T47D (cell line): ENCODE data around the gene GRAMD2A.

Source experiments
- DNase-seq, 2 experiments: peaks; one replicate each; pipeline versions ENCODE4 v3.0.0 to v3.0.0-alpha.2; 2011 to 2012; ENCODE audit warnings: low read depth in 1 of 2, low spot score in 1 of 2
- JUND ChIP-seq: IDR thresholded peaks from 2 replicates; pipeline ENCODE4 v1.6.1; 2012; ENCODE audit warnings: low read depth
- in situ Hi-C: cut with HindIII; loops from 2 replicates; pipeline ENCODE4 v1.10.0; 2016; ENCODE audit warnings: low sequenced_read_pairs, low pct_unique_long_range_greater_than_20kb

Gene GRAMD2A

GRCh38 chr15:72167445-72167844 is 30.1 kb downstream of the GRAMD2A start:
- no peak for DNase-seq
- in situ Hi-C loops = no loop called here
- no peak for TF ChIP-seq JUND

DNA sequence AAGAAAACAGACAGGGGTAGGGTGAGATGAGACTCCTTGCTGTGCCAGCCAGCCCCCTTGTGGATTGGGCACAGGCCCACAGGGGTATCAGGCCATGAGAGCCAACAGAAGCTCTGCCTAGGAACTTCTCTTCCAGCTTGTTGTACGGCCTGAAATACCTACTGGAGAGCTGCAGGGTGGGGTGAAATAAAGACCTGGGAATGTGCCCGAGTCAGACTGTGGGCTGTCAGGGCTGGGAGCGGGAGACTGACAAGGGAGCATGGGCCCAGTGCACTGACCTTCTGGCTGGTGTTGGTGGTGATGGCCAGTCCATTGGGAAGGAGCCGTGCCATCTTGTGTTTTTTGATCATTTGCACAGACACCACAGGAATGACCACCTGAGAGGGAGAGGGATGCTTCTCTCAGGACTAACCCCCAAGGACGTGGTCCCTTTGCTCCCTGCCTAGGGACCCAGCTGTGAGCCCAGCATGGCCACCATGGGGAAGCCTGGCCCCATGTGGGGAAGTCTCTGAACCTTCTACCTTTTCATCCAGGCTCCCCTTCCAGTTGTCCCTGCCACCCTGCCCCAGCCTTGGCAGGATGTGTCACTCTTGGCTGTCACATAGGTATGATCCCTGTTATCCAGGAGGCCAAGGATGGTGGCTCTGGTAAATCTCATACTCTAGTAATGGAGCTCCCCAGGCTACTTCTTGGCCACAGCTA is 30.7 kb downstream of the GRAMD2A start:
- in situ Hi-C loops = no loop called here
- DNase-seq = no peak
- no peak for TF ChIP-seq JUND

- no peak for DNase-seq
- in situ Hi-C loops = no loop called here
- no peak for TF ChIP-seq JUND
Measured at GRCh38 chr15:72163719-72164118, 33.9 kb downstream of the GRAMD2A start.

GRCh38 chr15:72162569-72162968 is 35.0 kb downstream of the GRAMD2A start:
- in situ Hi-C loops = no loop called here
- no peak for TF ChIP-seq JUND
- no peak for DNase-seq

DNA sequence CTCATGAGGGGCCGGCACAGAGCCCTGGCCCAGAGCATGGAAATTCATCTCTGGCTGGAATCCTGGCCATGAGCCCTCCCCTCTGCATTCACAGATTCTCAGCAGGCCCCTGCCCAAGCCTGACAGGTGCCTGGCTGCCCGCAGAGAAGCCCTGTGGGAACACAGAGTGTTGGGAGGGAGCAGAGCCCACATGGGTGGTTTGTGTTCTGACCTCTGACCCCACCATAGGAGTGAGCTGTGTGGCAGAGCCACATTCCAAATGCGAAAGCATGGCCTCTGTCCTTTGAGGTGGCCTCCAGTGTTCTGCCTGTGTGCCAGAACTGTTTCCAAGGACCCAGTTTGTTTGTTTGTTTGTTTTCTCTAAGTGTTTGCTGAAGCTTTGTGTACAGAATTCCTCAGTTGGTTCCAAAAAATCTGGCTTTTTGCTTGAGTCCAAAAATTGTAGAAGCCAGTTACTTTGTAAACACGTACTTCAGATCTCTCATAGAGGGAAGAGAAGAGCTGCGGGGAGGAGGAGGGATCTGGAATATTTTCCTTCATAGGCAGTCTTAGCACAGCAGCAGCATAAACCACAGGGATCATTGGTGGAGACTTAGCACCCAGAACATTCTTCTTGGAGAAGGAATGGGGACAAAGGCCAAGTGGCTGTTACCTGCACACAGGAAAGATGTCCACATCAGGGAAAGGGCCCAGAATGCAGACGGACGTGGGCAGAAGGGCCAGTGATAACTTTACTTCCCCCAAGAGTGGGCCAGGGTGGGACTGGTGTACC is 36.0 kb downstream of the GRAMD2A start:
- in situ Hi-C loops = no loop called here
- TF ChIP-seq JUND = no peak
- DNase-seq = peak in 1 of 2 experiments; percentile 88

DNA sequence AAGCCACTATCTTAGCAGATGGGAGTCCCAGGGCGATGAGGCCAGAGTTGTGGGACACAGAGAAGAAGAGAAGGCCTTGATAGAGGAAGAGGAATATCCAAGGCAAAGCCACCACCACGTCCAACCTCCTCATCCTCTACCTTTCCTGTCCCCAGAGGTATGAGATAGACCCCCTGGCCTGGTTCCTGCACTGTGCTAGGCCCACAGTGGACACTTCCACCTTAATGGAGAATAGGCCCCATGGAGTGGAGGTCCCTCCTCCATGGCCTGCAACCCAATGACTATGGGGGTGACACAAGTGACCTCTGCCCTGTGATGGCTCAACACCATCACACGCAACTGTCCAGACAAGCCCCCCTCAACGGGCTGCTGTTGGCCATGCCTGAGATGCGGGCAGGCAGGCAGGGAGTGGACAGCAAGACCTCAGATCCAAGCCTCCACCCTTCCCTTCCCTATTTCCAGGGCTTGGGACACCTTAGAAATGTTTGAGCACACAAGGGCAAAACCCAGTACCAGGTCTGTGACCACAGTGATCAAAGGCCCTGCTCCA is 36.8 kb downstream of the GRAMD2A start:
- in situ Hi-C loops = no loop called here
- DNase-seq = no peak
- TF ChIP-seq JUND = no peak

DNA sequence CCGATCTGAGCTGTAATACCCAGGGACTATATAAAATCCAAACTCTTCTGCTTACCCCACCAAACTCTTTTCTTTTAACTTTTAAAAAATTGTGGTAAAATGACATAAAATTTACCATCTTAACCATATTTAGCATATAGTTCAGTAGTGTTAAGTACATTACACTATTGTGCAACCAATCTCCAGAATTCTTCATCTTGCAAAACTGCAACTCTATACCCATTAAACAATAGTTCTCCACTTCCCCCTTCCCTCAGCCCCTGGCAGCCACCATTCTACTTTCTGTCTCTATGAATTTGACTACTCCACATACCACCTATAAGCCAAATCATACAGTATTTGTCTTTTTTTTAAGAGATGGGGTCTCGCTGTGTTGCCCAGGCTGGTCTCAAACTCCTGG is 40.7 kb downstream of the GRAMD2A start:
- TF ChIP-seq JUND = no peak
- in situ Hi-C loops = no loop called here
- no peak for DNase-seq

DNA sequence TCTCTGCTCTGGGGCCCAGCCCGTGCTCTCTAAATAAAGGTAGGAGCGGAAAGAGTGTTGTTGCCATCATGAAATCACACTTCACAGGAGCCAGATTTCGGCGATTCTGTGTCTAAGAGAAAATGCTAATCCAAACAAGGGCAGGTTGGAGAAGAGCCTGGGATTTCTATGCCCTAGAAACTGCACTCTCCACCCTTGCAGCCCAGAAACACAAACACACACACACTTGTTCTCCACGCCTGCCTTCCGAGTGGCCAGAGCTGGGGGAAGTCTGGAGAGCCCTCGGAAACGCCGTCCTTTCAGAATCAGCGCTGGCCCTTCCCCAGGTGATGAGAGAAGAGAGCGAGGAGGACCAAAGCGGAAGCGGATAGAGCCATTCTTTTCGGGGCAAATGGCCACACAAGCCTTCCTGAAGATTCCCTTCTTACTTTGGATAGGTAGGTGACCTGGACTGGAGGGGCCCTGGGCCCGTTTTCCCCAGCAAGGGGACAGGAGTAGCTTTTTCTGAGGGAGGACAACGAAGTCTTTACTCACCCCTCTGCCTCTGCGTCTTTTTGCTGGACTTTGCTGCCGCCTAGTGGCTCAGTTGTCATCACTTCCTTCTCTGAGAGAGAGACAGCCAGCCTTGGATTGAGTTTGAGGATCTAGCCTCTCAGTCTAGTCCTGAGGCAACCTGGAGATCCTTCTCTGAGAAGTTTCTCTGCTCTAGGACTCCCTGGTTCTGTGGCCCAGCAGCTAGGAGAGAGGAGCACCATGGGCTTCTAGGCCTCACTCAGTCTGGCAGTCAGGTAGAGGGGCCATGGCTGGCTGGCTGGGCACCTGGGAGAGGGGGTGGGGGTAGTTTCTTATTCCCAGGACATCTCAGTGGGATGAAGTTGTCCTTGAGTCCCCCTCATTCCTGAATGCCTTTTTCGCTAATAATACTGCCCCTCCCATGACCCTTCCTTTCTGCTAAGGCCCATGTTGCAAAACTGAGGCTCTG is 41.7 kb downstream of the GRAMD2A start:
- in situ Hi-C loops = no loop called here

GRCh38 chr15:72155003-72155621 is 42.5 kb downstream of the GRAMD2A start:
- in situ Hi-C loops = no loop called here
- TF ChIP-seq JUND = no peak
- DNase-seq = peak; percentile 44 to 95

More for the DNA sequence above, 41.7 kb downstream of the GRAMD2A start:
- no peak for TF ChIP-seq JUND
- peak in 1 of 2 experiments; percentile 93 for DNase-seq

- DNase-seq = no peak
- TF ChIP-seq JUND = no peak
- in situ Hi-C loops = no loop called here
Measured at GRCh38 chr15:72154316-72154715, 43.3 kb downstream of the GRAMD2A start.

GRCh38 chr15:72153269-72154000 is 44.2 kb downstream of the GRAMD2A start:
- no peak for TF ChIP-seq JUND
- DNase-seq = no peak
- in situ Hi-C loops = no loop called here
